ENCODE measurements around the gene ARHGAP6. TPM values are rescaled to one million over a fixed set of nuclear protein-coding genes. Genes with fewer than 3 reads are reported as not detected.

The ARHGAP6 gene
- total RNA-seq, 1 donor from 2014 or later: 33.6 TPM

DNA sequence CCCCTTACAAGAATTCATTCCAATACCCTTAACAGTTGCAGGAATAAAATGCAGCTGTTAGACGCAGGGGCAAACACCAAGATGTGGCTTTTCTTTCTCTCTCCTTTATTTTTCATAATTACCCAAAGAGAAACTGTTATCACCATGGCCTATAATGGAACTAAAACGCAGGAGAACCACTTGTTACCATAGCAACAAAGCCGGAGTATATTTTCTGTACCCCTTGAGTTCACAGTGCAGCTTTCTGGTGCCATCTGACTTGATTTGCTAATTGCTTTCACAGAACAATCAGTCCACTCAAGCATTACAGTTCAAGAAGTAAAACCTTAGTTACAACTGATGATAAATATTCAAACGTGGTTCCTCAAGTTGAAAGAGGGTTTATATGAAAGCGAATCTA, 214.6 kb downstream of the ARHGAP6 start:
- TF ChIP-seq, protein P1, sequence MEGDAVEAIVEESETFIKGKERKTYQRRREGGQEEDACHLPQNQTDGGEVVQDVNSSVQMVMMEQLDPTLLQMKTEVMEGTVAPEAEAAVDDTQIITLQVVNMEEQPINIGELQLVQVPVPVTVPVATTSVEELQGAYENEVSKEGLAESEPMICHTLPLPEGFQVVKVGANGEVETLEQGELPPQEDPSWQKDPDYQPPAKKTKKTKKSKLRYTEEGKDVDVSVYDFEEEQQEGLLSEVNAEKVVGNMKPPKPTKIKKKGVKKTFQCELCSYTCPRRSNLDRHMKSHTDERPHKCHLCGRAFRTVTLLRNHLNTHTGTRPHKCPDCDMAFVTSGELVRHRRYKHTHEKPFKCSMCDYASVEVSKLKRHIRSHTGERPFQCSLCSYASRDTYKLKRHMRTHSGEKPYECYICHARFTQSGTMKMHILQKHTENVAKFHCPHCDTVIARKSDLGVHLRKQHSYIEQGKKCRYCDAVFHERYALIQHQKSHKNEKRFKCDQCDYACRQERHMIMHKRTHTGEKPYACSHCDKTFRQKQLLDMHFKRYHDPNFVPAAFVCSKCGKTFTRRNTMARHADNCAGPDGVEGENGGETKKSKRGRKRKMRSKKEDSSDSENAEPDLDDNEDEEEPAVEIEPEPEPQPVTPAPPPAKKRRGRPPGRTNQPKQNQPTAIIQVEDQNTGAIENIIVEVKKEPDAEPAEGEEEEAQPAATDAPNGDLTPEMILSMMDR (IDR thresholded peaks at IDR 0.05): no peak
- Histone ChIP-seq H3K9me3 (no peaks in the 10 kb centered on the region), H3K4me3 (no peak overlapping the region), H3K27me3 (no peaks in the 10 kb centered on the region), H3K36me3 (no peaks in the 10 kb centered on the region), H3K4me1 (peaks cover 0 to 10% of the 10 kb centered on the region in 2 donors), H3K27ac (no peak overlapping the region)
- intact Hi-C loops (cut with DNase I): no loop called here
- DNase-seq (ENCODE audit: low spot score in 2 of 2): no peak

DNA sequence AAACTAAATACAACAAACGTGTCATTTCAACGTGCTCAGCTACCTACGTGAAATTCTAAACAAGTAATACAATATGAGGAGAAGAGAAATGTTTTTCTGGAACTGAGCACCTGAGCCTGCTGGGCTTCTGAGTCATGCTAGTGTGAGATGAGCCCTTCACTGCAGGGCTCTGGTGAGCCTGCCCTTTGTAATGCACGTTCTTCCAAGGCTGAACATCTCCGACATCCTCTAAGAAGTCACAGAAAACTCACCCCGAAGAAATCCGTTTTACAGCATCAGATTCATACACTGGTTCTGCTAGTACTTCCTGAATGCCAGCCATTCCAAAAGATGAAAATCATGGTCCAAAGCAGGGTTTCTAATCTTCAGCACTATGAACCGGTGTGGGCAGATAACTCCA, 215.4 kb downstream of the ARHGAP6 start:
- H3K4me3 ChIP-seq: no peak overlapping the region
- H3K27ac ChIP-seq: no peak overlapping the region
- intact Hi-C loops (cut with DNase I): no loop called here
- H3K27me3 ChIP-seq: no peaks in the 10 kb centered on the region
- H3K9me3 ChIP-seq: no peaks in the 10 kb centered on the region
- DNase-seq (ENCODE audit: low spot score in 2 of 2): no peak
- H3K36me3 ChIP-seq: no peaks in the 10 kb centered on the region
- peaks cover 0 to 17% of the 10 kb centered on the region in 2 donors for H3K4me1 ChIP-seq
- TF ChIP-seq, protein P1 (IDR thresholded peaks at IDR 0.05): no peak

DNA sequence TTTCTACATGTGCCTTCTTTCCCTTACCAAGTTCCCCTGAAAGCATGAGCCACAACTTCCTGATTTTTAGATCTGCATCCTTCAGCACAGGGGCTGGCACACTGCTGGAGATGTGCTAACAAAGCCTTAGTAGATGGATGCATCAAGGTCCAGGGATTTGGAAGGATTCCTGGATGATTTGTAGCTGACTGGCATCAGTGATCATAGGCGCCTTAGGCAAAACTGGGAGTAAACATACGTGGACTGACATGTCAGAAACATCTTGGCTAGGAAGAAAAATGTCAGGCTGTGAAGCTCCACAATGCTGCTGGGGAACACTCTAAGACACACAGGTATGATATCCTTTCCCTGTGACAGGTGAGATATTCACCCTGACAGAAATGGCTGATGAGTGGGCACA, 216.1 kb downstream of the ARHGAP6 start:
- TF ChIP-seq, protein P1 (IDR thresholded peaks at IDR 0.05): no peak
- DNase-seq (ENCODE audit: low spot score in 2 of 2): no peak
- Histone ChIP-seq H3K36me3 (no peaks in the 10 kb centered on the region), H3K4me3 (no peak overlapping the region), H3K9me3 (no peaks in the 10 kb centered on the region), H3K4me1 (peaks cover 0 to 17% of the 10 kb centered on the region in 2 donors), H3K27ac (no peak overlapping the region), H3K27me3 (no peaks in the 10 kb centered on the region)
- intact Hi-C loops (cut with DNase I): no loop called here

DNA sequence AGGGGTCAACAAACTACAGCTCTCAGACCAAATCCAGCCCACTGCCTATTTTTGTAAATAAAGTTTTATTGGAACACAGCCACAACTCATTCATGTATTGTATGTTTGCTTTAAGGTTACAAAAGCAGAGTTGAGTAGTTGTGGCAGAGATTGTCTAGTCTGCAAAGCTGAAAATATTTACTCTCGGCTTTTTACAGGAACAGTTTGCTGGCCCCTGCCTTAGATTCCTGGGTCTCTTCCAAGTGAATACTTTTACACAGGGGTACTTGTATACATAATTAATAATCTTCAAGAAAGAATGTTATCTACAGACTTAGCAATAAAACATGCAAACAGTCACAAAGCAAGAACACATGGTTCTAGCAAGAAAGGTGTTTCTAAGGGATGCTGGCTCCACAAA, 218.3 kb downstream of the ARHGAP6 start:
- Histone ChIP-seq H3K27me3 (no peaks in the 10 kb centered on the region), H3K9me3 (no peaks in the 10 kb centered on the region), H3K36me3 (no peaks in the 10 kb centered on the region), H3K27ac (peak overlapping the region in 1 of 2 donors; percentile 79), H3K4me1 (peaks cover 0 to 17% of the 10 kb centered on the region in 2 donors), H3K4me3 (no peak overlapping the region)
- intact Hi-C loops (cut with DNase I): loop anchor here (2.0 kb wide), 1 partner anchor 25 kb away; no protein-coding TSS in a partner anchor
- TF ChIP-seq, protein P1 (IDR thresholded peaks at IDR 0.05): no peak
- DNase-seq (ENCODE audit: low spot score in 2 of 2): no peak

DNA sequence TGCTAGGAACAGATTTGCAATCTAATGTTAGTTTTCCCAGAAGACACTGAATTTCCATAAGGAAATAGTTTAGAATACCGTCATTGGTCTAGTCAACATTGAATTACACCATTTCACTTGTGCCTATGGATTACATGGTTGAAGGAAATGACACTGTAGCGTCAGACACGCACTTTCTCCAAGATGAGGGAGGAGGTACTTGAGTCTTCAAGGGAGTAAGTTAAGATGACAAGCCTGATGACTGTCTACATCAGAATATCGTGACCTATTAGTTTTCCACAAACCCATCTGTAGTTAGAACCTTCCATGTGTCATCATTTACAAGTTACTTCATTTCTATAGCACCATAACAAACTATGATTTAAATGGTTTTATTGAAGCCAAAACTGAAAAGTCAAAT, 218.8 kb downstream of the ARHGAP6 start:
- peaks cover 0 to 17% of the 10 kb centered on the region in 2 donors for H3K4me1 ChIP-seq
- no peaks in the 10 kb centered on the region for H3K27me3 ChIP-seq
- no peak overlapping the region for H3K4me3 ChIP-seq
- no peaks in the 10 kb centered on the region for H3K36me3 ChIP-seq
- intact Hi-C loops (cut with DNase I): loop anchor here (2.0 kb wide), 1 partner anchor 26 kb away; no protein-coding TSS in a partner anchor
- no peaks in the 10 kb centered on the region for H3K9me3 ChIP-seq
- TF ChIP-seq, protein P1 (IDR thresholded peaks at IDR 0.05): no peak
- peak overlapping the region; percentile 70 to 79 for H3K27ac ChIP-seq
- DNase-seq (ENCODE audit: low spot score in 2 of 2): no peak

DNA sequence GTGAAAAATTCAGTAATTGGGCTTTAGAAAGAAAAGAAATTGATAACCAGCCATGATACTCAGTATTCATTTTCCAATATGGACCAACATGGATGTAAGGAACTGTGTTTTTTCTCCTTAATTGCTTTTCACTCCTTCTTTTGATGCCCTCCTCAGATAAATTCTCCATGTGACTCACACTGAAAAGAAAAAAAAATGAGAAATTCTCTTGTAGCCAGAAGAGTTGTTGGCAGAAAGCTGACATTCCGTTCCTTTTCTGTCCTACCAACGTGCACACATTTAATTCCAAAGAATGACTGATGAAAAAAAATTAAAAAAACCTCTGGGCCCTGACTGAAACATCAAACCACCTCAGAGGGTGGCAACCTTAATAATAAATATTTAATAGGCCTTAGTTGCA, 219.4 kb downstream of the ARHGAP6 start:
- no peaks in the 10 kb centered on the region for H3K36me3 ChIP-seq
- peaks cover 0 to 17% of the 10 kb centered on the region in 2 donors for H3K4me1 ChIP-seq
- no peak for DNase-seq (ENCODE audit: low spot score in 2 of 2)
- intact Hi-C loops (cut with DNase I): loop anchor here (2.0 kb wide), 1 partner anchor 26 kb away; no protein-coding TSS in a partner anchor
- H3K27me3 ChIP-seq: no peaks in the 10 kb centered on the region
- H3K27ac ChIP-seq: peak overlapping the region; percentile 70 to 79
- H3K4me3 ChIP-seq: no peak overlapping the region
- TF ChIP-seq, protein P1 (IDR thresholded peaks at IDR 0.05): no peak
- H3K9me3 ChIP-seq: no peaks in the 10 kb centered on the region

Data from ascending aorta (tissue), 2 donors.